Endothelial cell of umbilical vein (primary cell): ENCODE results near the gene PGAP6. TPM values are rescaled to one million over a fixed set of nuclear protein-coding genes. Genes with fewer than 3 reads are reported as not detected.

ENCODE experiments used
- BruUV-seq: library from RNA; stranded (reverse); fragments of 400-500 nt; replicated peaks from 2 replicates; lab custom pipeline; 2021; lab: Mats Ljungman, UMichigan
- CTCF ChIA-PET: fragments of 300-600, 350-600 bp; sonication (Branson Sonifier 250); formaldehyde crosslinking; loops from one replicate; lab custom pipeline; 2021; ENCODE audit warnings: antibody characterized with exemption, inconsistent platforms; lab: Charles Lee
- POLR2A ChIA-PET: fragments of 300-600, 350-600 bp; sonication (Branson Sonifier 250); formaldehyde crosslinking; loops from one replicate; lab custom pipeline; 2021; ENCODE audit warnings: antibody characterized with exemption, inconsistent platforms; lab: Charles Lee
- DNase-seq: peaks from one replicate; pipeline ENCODE4 v3.0.0-alpha.2; 2011; ENCODE audit warnings: low read depth, low spot score
- FAIRE-seq: peaks from 2 replicates; lab custom pipeline; 2011; peaks lifted over from hg19 to GRCh38; lab: Jason Lieb, UNC
- H2AFZ ChIP-seq: 2 replicates; pipeline ENCODE4 v1.6.0; 2012; ENCODE audit warnings: low read depth, low read length, control low read depth, inconsistent platforms
- H3K27ac ChIP-seq: 2 replicates; pipeline ENCODE4 v1.5.1; 2011; ENCODE audit warnings: low read depth, mild to moderate bottlenecking, control low read depth, low read length, moderate library complexity; ENCODE audit not compliant: insufficient read depth
- H3K27me3 ChIP-seq, 2 experiments: 2 replicates each; pipeline versions ENCODE4 v1.6.0 to v1.6.1; 2011; ENCODE audit warnings: low read length in 2 of 2, mixed read lengths in 1 of 2; ENCODE audit not compliant: control insufficient read depth in 2 of 2, insufficient read depth in 2 of 2
- H3K36me3 ChIP-seq, 2 experiments: 2 replicates in 1 of 2; 3 replicates in 1 of 2; pipeline ENCODE4 v1.5.1; 2011; ENCODE audit warnings: low read length in 2 of 2, mild to moderate bottlenecking in 1 of 2, moderate library complexity in 1 of 2; ENCODE audit not compliant: control insufficient read depth in 2 of 2, insufficient read depth in 2 of 2; ENCODE audit errors: extremely low read depth in 1 of 2
- H3K4me1 ChIP-seq: 3 replicates; pipeline ENCODE4 v1.5.1; 2011; ENCODE audit warnings: mild to moderate bottlenecking, low read length; ENCODE audit not compliant: control insufficient read depth, insufficient read depth; ENCODE audit errors: extremely low read depth
- H3K4me2 ChIP-seq: 2 replicates; pipeline ENCODE4 v1.6.1; 2011; ENCODE audit warnings: low read length, control low read depth, mixed read lengths; ENCODE audit not compliant: insufficient read depth
- H3K4me3 ChIP-seq, 3 experiments: fragments of 200-600 bp in 1 of 3; sonication (generic), shearing (Covaris generic) in 1 of 3; replicated peaks in 1 of 3; 2 replicates each; pipeline ENCODE4 v1.5.1; 2011 to 2016; ENCODE audit warnings: control low read depth in 3 of 3, low read length in 3 of 3, mild to moderate bottlenecking in 2 of 3, inconsistent platforms in 1 of 3, low read depth in 1 of 3, moderate library complexity in 1 of 3; ENCODE audit not compliant: insufficient read depth in 1 of 3
- H3K79me2 ChIP-seq: 2 replicates; pipeline ENCODE4 v1.6.0; 2012; ENCODE audit warnings: low read length, inconsistent platforms; ENCODE audit not compliant: control insufficient read depth, insufficient read depth
- H3K9ac ChIP-seq: replicated peaks from 2 replicates; pipeline ENCODE3; 2011; ENCODE audit warnings: low read length, control low read depth; ENCODE audit not compliant: insufficient read depth; ENCODE audit errors: extremely low read depth
- H3K9me1 ChIP-seq: replicated peaks from 3 replicates; pipeline ENCODE4 v1.6.0; 2011; ENCODE audit warnings: mild to moderate bottlenecking, low read length; ENCODE audit not compliant: control insufficient read depth, insufficient read depth; ENCODE audit errors: extremely low read depth
- H3K9me3 ChIP-seq: replicated peaks from 2 replicates; pipeline ENCODE4 v1.5.1; 2012; ENCODE audit warnings: low read length, inconsistent platforms; ENCODE audit not compliant: control insufficient read depth, insufficient read depth
- H4K20me1 ChIP-seq: replicated peaks from 2 replicates; pipeline ENCODE3; 2011; ENCODE audit warnings: mild to moderate bottlenecking, low read length; ENCODE audit not compliant: control insufficient read depth, insufficient read depth; ENCODE audit errors: extremely low read depth
- EZH2 ChIP-seq: IDR thresholded peaks from 2 replicates; pipeline ENCODE4 v1.6.1; 2012; ENCODE audit warnings: borderline replicate concordance, low read depth, mild to moderate bottlenecking, moderate library complexity, low read length, inconsistent platforms; ENCODE audit not compliant: severe bottlenecking
- FOS ChIP-seq: IDR thresholded peaks from 2 replicates; pipeline ENCODE4 v1.6.1; 2011; ENCODE audit warnings: mild to moderate bottlenecking, low read length, moderate library complexity, borderline replicate concordance; ENCODE audit not compliant: insufficient read depth
- GATA2 ChIP-seq: IDR thresholded peaks from 2 replicates; pipeline ENCODE4 v1.7.0; 2011; ENCODE audit warnings: low read depth, mild to moderate bottlenecking, moderate library complexity, mixed read lengths, low read length; ENCODE audit not compliant: insufficient read length, insufficient read depth
- JUN ChIP-seq: IDR thresholded peaks from 2 replicates; pipeline ENCODE4 v1.6.1; 2011; ENCODE audit warnings: borderline replicate concordance, low read depth; ENCODE audit not compliant: insufficient read length, insufficient read depth
- MYC ChIP-seq: IDR thresholded peaks from one replicate; pipeline ENCODE4 v1.6.1; 2011; ENCODE audit warnings: mild to moderate bottlenecking, low read depth, low read length
- POLR2A ChIP-seq: IDR thresholded peaks from 2 replicates; pipeline ENCODE4 v1.6.1; 2012; ENCODE audit warnings: low read depth, mild to moderate bottlenecking, control low read depth, low read length
- POLR2AphosphoS5 ChIP-seq: IDR thresholded peaks from 2 replicates; pipeline ENCODE4 v1.6.1; 2012; ENCODE audit warnings: low read depth, mild to moderate bottlenecking, control low read depth, low read length, moderate library complexity; ENCODE audit not compliant: insufficient read depth
- dilution Hi-C: fragments of 300-500 bp; cut with MboI; formaldehyde crosslinking; loops from one replicate; pipeline ENCODE4 v1.15.0; 2019; ENCODE audit warnings: low sequenced_read_pairs; ENCODE audit not compliant: extremely low pct_ligation_motif_present
- intact Hi-C: fragments of 100-400 bp; cut with micrococcal nuclease; formaldehyde crosslinking; loops from one replicate; pipeline ENCODE4 v1.10.0; 2022
- polyA plus RNA-seq, 4 experiments: library from polyadenylated mRNA; depleted of rRNA in 3 of 4; stranded (reverse) in 3 of 4; unstranded in 1 of 4; fragments of >200 nt; gene quantifications; 2 replicates each; pipeline versions ENCODE4 v1.2.1 to v1.2.3, GENCODE V29; 2011 to 2012; ENCODE audit warnings: missing spikeins in 1 of 4
- total RNA-seq: library from RNA; stranded (reverse); gene quantifications from 2 replicates; pipeline ENCODE4 v1.2.3, GENCODE V29; 2021
- TF ChIP-seq, protein P1 (sequence below), 2 donors: IDR thresholded peaks; 1 replicate in 1 of 2; 2 replicates in 1 of 2; pipeline ENCODE4 v1.5.1; 2011; ENCODE audit warnings: low read length in 2 of 2, mild to moderate bottlenecking in 2 of 2, moderate library complexity in 2 of 2, control low read depth in 1 of 2, inconsistent platforms in 1 of 2, low read depth in 1 of 2; ENCODE audit not compliant: insufficient read depth in 1 of 2; ENCODE audit errors: extremely low read depth in 1 of 2
- TF ChIP-seq, protein P2 (sequence below): IDR thresholded peaks from 2 replicates; pipeline ENCODE4 v1.6.1; 2011; ENCODE audit not compliant: insufficient read depth, insufficient read length

Gene PGAP6
- total and polyA plus RNA-seq, 2 donors (not counting 3 experiments of a cell fraction or from before 2014, with no cell fraction given) = 89.8 to 365 TPM

DNA sequence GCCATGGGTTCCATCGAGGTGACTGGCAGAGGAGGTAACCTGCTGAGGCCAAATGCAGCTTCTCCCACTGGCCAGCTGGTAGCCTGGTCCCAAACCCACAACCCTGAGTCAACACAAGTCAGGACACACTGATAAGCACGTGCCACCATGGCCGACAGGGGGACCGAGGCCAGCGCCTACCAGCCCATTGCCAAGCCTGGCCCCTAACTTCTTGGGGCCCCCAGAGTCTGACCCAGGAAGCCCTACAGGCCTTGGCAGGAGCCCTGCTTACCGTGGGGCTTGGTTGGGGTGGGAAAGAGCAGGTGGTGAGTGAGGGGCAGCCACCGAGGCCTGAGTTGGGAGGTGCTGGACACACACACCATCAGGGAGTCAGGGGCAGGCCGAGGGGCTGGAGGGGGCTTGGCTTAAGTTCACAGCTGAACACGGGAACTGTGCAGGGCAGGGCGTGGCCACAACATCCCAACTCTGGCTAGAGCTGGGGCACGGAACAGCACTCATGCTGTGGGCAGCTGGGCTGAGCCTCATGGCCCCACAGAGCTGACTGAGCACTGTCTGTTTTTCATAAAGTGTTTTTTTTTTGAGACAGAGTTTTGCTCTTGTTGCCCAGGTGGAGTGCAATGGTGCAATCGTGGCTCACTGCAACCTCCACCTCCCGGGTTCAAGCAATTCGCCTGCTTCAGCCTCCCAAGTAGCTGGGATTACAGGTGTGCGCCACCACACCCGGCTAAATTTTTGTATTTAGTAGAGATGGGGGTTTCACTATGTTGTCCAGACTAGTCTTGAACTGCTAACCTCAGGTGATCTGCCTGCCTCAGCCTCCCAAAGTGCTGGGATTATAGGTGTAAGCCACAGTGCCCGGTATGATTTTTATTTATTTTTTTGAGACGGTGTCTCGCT lies 16.9 kb downstream of the PGAP6 start:
- Histone ChIP-seq H4K20me1 (no peaks in the 10 kb centered on the region), H3K27ac (no peak overlapping the region), H3K9me1 (no peaks in the 10 kb centered on the region), H3K4me1 (peaks cover 3% of the 10 kb centered on the region), H3K4me3 (no peak overlapping the region), H3K4me2 (no peak overlapping the region), H2AFZ (no peak overlapping the region), H3K79me2 (no peaks in the 10 kb centered on the region), H3K9ac (no peak overlapping the region), H3K27me3 (no peaks in the 10 kb centered on the region), H3K36me3 (peaks cover 0 to 18% of the 10 kb centered on the region in 2 experiments), H3K9me3 (no peaks in the 10 kb centered on the region)
- POLR2A ChIA-PET = interaction anchor here (0.5 kb wide), 1 partner anchor 37 kb away, joined by 7 read pairs; the partner anchor contains the start of gene DECR2
- TF ChIP-seq, protein P1, sequence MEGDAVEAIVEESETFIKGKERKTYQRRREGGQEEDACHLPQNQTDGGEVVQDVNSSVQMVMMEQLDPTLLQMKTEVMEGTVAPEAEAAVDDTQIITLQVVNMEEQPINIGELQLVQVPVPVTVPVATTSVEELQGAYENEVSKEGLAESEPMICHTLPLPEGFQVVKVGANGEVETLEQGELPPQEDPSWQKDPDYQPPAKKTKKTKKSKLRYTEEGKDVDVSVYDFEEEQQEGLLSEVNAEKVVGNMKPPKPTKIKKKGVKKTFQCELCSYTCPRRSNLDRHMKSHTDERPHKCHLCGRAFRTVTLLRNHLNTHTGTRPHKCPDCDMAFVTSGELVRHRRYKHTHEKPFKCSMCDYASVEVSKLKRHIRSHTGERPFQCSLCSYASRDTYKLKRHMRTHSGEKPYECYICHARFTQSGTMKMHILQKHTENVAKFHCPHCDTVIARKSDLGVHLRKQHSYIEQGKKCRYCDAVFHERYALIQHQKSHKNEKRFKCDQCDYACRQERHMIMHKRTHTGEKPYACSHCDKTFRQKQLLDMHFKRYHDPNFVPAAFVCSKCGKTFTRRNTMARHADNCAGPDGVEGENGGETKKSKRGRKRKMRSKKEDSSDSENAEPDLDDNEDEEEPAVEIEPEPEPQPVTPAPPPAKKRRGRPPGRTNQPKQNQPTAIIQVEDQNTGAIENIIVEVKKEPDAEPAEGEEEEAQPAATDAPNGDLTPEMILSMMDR (IDR thresholded peaks at IDR 0.05; ENCODE audit: extremely low read depth in 1 of 2, insufficient read depth in 1 of 2, low read depth in 1 of 2, low read length in 2 of 2) = no peak
- TF ChIP-seq POLR2A (no peak), MYC (no peak), GATA2 (no peak), EZH2 (no peak), POLR2AphosphoS5 (no peak), FOS (no peak), JUN (no peak)
- TF ChIP-seq, protein P2, sequence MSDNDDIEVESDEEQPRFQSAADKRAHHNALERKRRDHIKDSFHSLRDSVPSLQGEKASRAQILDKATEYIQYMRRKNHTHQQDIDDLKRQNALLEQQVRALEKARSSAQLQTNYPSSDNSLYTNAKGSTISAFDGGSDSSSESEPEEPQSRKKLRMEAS = no peak
- no peak for FAIRE-seq
- intact Hi-C loops = no loop called here
- BruUV-seq = no TSS peak
- CTCF ChIA-PET = interaction anchor here (1.4 kb wide), 1 partner anchor 258 kb away, joined by 7 read pairs; no protein-coding TSS in a partner anchor
- DNase-seq = no peak
- dilution Hi-C loops = no loop called here
